Heart right ventricle (tissue), 16 donors: ENCODE data around the gene HIBCH. TPM values are rescaled to one million over a fixed set of nuclear protein-coding genes. Genes with fewer than 3 reads are reported as not detected.

Source experiments
- ATAC-seq, 8 donors: fragments of 200-7000 bp; cut with Tn5 transposase; one replicate each; pipeline ENCODE4 v1.9.1; 2020; ENCODE audit warnings: mild to moderate bottlenecking in 8 of 8, moderate library complexity in 8 of 8, moderate number of reproducible peaks in 1 of 8
- DNase-seq, 2 donors: peaks; one replicate each; pipeline ENCODE4 v3.0.0-alpha.2; 2020
- H3K27ac ChIP-seq, 10 donors: fragments of 200-600 bp; sonication (generic) in 2 of 10; one replicate each; pipeline versions ENCODE4 v1.5.0 to v1.8.0; 2020 to 2022; ENCODE audit warnings: mild to moderate bottlenecking in 3 of 10
- H3K27me3 ChIP-seq, 7 donors: fragments of 200-600 bp; one replicate each; pipeline ENCODE4 v1.8.0; 2021 to 2022; ENCODE audit warnings: mild to moderate bottlenecking in 2 of 7
- H3K36me3 ChIP-seq, 9 donors: fragments of 200-600 bp; sonication (generic) in 1 of 9; one replicate each; pipeline versions ENCODE4 v1.5.0 to v1.8.0; 2020 to 2022; ENCODE audit warnings: mild to moderate bottlenecking in 2 of 9
- H3K4me1 ChIP-seq, 9 donors: fragments of 200-600 bp; sonication (generic) in 1 of 9; one replicate each; pipeline versions ENCODE4 v1.5.0 to v1.8.0; 2020 to 2022; ENCODE audit warnings: mild to moderate bottlenecking in 4 of 9
- H3K4me3 ChIP-seq, 10 donors: fragments of 200-600 bp; sonication (generic) in 2 of 10; one replicate each; pipeline versions ENCODE4 v1.5.0 to v1.8.0; 2020 to 2022; ENCODE audit warnings: mild to moderate bottlenecking in 7 of 10, moderate library complexity in 2 of 10
- H3K9me3 ChIP-seq, 11 donors: fragments of 200-600 bp in 10 of 11; sonication (generic) in 2 of 11; one replicate each; pipeline versions ENCODE4 v1.5.0 to v1.8.0; 2013 to 2022; ENCODE audit warnings: mild to moderate bottlenecking in 2 of 11, control low read depth in 1 of 11, moderate library complexity in 1 of 11
- CTCF ChIP-seq, 9 donors: fragments of 200-600 bp; sonication (generic) in 2 of 9; IDR thresholded peaks; one replicate each; pipeline versions ENCODE4 v1.5.0 to v1.8.0; 2021 to 2022; ENCODE audit warnings: antibody characterized with exemption in 9 of 9, mild to moderate bottlenecking in 5 of 9, moderate library complexity in 1 of 9
- WGBS, 2 donors: extraction: QIAGEN DNeasy Blood & Tissue Kit; methylation state at CpG; one replicate each; pipeline ENCODE4 v1.1.7; 2013; ENCODE audit warnings: inconsistent platforms in 1 of 2; 5-methylcytosine and 5-hydroxymethylcytosine counted together
- intact Hi-C, 10 donors: fragments of 100-400 bp; cut with DNase I; formaldehyde crosslinking; loops; one replicate each; pipeline versions ENCODE4 v1.11.1 to v1.14.2; 2022
- polyA plus RNA-seq, 2 donors: library from polyadenylated mRNA; stranded (reverse); fragments of 200-250 nt; gene quantifications; one replicate each; pipeline ENCODE4 v1.2.3, GENCODE V29; 2013
- total RNA-seq, 10 donors: library from RNA; stranded (reverse); fragmentation: NEBNext Ultra II Directional in 3 of 10; extraction: Animal tissue kit (Norgen Biotek cat#: 25700) in 3 of 10; gene quantifications; one replicate each; pipeline versions ENCODE4 v1.2.1 to v1.2.4, GENCODE V29; 2021 to 2023
- donor health status: Arrhythmogenic right ventricular cardiomyopathy.
- donor health status: ischemic (EF 13 %, LVEDD 7.1; RV severe dilation, severe dysfunction).
- donor health status: healthy with polysubstance abuse.
- donor health status: DM: no; HTN: yes; CAD: no.
- donor health status: DM: no; HTN: no; CAD: no.
- donor health status: ischemic (EF 25% LVEDD 6.9; RV normal size, moderate dysfunction).
- donor health status: ischemic (EF 25% LVEDD 5.7; RV mildly dilated, moderate dysfunction).
- donor health status: healthy.
- donor health status: DM: yes; HTN: yes; CAD: no.
- donor health status: Ischemic cardiomyopathy.
- donor health status: ischemic (EF 35%, LVEDD 5.7; RV mildly dilated, moderate dysfunction).
- donor health status: nonischemic (EF 11% LVEDD 7.7; RV severe dilation, severe dysfunction).
- donor health status: DM: yes; HTN: yes; CAD: no.
- donor health status: PGD.
- donor health status: ischemic (EF 29% LVEDD 5.4; RV normal size, mild dysfunction).
- donor health status: nonischemic (EF 23%, LVEDD 6.1; RV moderate dilation, normal function).

Gene HIBCH
- total and polyA plus RNA-seq, 12 donors: 7.7 to 38.4 (median 24.8) TPM

GRCh38 chr2:190325588-190325987 is 6.0 kb upstream of the HIBCH start:
- DNase-seq (no peak), ATAC-seq (no peak)
- peaks cover 0 to 3% (median under 1%) of the 10 kb centered on the region in 9 donors for H3K4me1 ChIP-seq
- H3K27ac ChIP-seq: no peak overlapping the region
- intact Hi-C loops: loop anchor here in 3 of 10 donors (5.0 kb wide), 2 partner anchors 42 to 47 kb away; no protein-coding TSS in a partner anchor
- H3K27me3 ChIP-seq: no peaks in the 10 kb centered on the region
- no peaks in the 10 kb centered on the region for H3K9me3 ChIP-seq
- 78 to 83% methylated on average over 2 of the region's 2 CpGs for WGBS, 2 donors
- TF ChIP-seq CTCF (IDR thresholded peaks at IDR 0.05): no peak
- no peak overlapping the region for H3K4me3 ChIP-seq
- no peaks in the 10 kb centered on the region for H3K36me3 ChIP-seq

- Histone ChIP-seq H3K9me3 (no peaks in the 10 kb centered on the region), H3K27ac (no peak overlapping the region), H3K4me1 (peaks cover 0 to 18% (median 13%) of the 10 kb centered on the region in 9 donors), H3K36me3 (no peaks in the 10 kb centered on the region), H3K27me3 (no peaks in the 10 kb centered on the region), H3K4me3 (no peak overlapping the region)
- no peak for ATAC-seq
- no peak for TF ChIP-seq CTCF (IDR thresholded peaks at IDR 0.05)
- intact Hi-C loops: no loop called here
- DNase-seq: no peak
Measured at GRCh38 chr2:190323406-190323805, 3.8 kb upstream of the HIBCH start.

- Histone ChIP-seq H3K27ac (peak overlapping the region in 8 of 10 donors; percentile 83 to 92 (median 88)), H3K27me3 (no peaks in the 10 kb centered on the region), H3K36me3 (no peaks in the 10 kb centered on the region), H3K4me3 (peak overlapping the region in 2 of 10 donors; percentile 85 to 91), H3K4me1 (peaks cover 0 to 29% (median 19%) of the 10 kb centered on the region in 9 donors), H3K9me3 (no peaks in the 10 kb centered on the region)
- 83 to 84% methylated on average over 4 of the region's 4 CpGs for WGBS, 2 donors
- DNase-seq (no peak), ATAC-seq (no peak)
- TF ChIP-seq CTCF (IDR thresholded peaks at IDR 0.05): no peak
- intact Hi-C loops: no loop called here
Measured at GRCh38 chr2:190320696-190321095, 1.1 kb upstream of the HIBCH start.

GRCh38 chr2:190318931-190319554 is 583 bp downstream of the HIBCH start:
- no peak for DNase-seq
- WGBS, 2 donors: 5 to 7% methylated on average over 12 of the region's 12 CpGs
- Histone ChIP-seq H3K27me3 (no peaks in the 10 kb centered on the region), H3K4me3 (peak overlapping the region; percentile 54 to 91 (median 76)), H3K27ac (peak overlapping the region; percentile 27 to 92 (median 88)), H3K9me3 (no peaks in the 10 kb centered on the region), H3K36me3 (no peaks in the 10 kb centered on the region), H3K4me1 (peaks cover 0 to 29% (median 19%) of the 10 kb centered on the region in 9 donors)
- ATAC-seq: peak; percentile 3 to 60 (median 36)
- TF ChIP-seq CTCF (IDR thresholded peaks at IDR 0.05): no peak
- intact Hi-C loops: no loop called here
